ENCODE measurements around the gene MTUS2. TPM values are rescaled to one million over a fixed set of nuclear protein-coding genes. Genes with fewer than 3 reads are reported as not detected.

The MTUS2 gene
- total and polyA plus RNA-seq, 9 of the 15 experiments (the other 6 are each of a cell fraction or from before 2014, with no cell fraction given): 0.01 to 0.28 (median 0.06) TPM; not detected in 1

DNA sequence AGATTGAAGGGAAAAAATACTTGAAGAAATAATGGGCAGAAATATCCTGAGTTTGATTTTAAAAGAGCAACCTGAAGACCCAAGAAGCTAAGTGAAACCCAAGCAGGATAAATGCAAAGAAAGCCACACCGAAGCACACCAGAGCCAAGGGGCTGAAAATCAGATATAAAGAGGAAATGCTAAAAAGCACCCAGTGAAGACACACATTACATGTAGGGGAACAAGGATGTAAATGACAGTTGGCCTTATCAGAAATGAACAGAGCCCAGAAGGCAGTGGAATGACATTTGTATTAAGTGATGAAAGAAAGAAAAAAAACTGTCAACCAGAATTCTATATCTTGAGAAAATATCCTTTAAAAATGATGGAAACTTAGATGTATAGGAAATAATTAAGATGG, 636.3 kb downstream of the MTUS2 start (continued):
- TF ChIP-seq THAP12 (CRISPR knock-in tag; IDR thresholded peaks at IDR 0.05): no peak
- TF ChIP-seq ZNF143 (CRISPR knock-in tag; IDR thresholded peaks at IDR 0.05): no peak
- no peak for TF ChIP-seq GABPB2 (CRISPR knock-in tag; conservative IDR thresholded peaks at IDR 0.05)
- no peak for TF ChIP-seq XRCC5 (IDR thresholded peaks at IDR 0.05; ENCODE audit: low read depth, low read length)
- TF ChIP-seq, protein P1, sequence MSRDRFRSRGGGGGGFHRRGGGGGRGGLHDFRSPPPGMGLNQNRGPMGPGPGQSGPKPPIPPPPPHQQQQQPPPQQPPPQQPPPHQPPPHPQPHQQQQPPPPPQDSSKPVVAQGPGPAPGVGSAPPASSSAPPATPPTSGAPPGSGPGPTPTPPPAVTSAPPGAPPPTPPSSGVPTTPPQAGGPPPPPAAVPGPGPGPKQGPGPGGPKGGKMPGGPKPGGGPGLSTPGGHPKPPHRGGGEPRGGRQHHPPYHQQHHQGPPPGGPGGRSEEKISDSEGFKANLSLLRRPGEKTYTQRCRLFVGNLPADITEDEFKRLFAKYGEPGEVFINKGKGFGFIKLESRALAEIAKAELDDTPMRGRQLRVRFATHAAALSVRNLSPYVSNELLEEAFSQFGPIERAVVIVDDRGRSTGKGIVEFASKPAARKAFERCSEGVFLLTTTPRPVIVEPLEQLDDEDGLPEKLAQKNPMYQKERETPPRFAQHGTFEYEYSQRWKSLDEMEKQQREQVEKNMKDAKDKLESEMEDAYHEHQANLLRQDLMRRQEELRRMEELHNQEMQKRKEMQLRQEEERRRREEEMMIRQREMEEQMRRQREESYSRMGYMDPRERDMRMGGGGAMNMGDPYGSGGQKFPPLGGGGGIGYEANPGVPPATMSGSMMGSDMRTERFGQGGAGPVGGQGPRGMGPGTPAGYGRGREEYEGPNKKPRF (IDR thresholded peaks at IDR 0.05; ENCODE audit: low read depth, low read length): no peak
- TF ChIP-seq, protein P2, sequence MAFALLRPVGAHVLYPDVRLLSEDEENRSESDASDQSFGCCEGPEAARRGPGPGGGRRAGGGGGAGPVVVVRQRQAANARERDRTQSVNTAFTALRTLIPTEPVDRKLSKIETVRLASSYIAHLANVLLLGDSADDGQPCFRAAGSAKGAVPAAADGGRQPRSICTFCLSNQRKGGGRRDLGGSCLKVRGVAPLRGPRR (CRISPR knock-in tag; IDR thresholded peaks at IDR 0.05): no peak
- TF ChIP-seq ZNF3 (CRISPR knock-in tag; IDR thresholded peaks at IDR 0.05): no peak
- TF ChIP-seq TAF1 (IDR thresholded peaks at IDR 0.05; ENCODE audit: control insufficient read depth, extremely low read depth, insufficient read depth, low read length, severe bottlenecking): no peak
- TF ChIP-seq U2AF2 (optimal IDR thresholded peaks at IDR 0.05; ENCODE audit: low read depth, low read length): no peak
- no peak for TF ChIP-seq ZNF217 (CRISPR knock-in tag; IDR thresholded peaks at IDR 0.05)
- TF ChIP-seq, protein P3, sequence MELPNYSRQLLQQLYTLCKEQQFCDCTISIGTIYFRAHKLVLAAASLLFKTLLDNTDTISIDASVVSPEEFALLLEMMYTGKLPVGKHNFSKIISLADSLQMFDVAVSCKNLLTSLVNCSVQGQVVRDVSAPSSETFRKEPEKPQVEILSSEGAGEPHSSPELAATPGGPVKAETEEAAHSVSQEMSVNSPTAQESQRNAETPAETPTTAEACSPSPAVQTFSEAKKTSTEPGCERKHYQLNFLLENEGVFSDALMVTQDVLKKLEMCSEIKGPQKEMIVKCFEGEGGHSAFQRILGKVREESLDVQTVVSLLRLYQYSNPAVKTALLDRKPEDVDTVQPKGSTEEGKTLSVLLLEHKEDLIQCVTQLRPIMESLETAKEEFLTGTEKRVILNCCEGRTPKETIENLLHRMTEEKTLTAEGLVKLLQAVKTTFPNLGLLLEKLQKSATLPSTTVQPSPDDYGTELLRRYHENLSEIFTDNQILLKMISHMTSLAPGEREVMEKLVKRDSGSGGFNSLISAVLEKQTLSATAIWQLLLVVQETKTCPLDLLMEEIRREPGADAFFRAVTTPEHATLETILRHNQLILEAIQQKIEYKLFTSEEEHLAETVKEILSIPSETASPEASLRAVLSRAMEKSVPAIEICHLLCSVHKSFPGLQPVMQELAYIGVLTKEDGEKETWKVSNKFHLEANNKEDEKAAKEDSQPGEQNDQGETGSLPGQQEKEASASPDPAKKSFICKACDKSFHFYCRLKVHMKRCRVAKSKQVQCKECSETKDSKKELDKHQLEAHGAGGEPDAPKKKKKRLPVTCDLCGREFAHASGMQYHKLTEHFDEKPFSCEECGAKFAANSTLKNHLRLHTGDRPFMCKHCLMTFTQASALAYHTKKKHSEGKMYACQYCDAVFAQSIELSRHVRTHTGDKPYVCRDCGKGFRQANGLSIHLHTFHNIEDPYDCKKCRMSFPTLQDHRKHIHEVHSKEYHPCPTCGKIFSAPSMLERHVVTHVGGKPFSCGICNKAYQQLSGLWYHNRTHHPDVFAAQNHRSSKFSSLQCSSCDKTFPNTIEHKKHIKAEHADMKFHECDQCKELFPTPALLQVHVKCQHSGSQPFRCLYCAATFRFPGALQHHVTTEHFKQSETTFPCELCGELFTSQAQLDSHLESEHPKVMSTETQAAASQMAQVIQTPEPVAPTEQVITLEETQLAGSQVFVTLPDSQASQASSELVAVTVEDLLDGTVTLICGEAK (IDR thresholded peaks at IDR 0.05): no peak
- TF ChIP-seq, protein P3 (CRISPR knock-in tag; IDR thresholded peaks at IDR 0.05): no peak

All from K562 (cell line).